ENCODE measurements around the gene CTDP1. TPM values are rescaled to one million over a fixed set of nuclear protein-coding genes. Genes with fewer than 3 reads are reported as not detected.

Gene CTDP1
- total RNA-seq, 1 experiment from 2014 or later, result 20.3 TPM

- H3K4me3 Mint-ChIP-seq (ENCODE audit: unreplicated experiment), result no peak overlapping the region
- no peak for TF ChIP-seq CTCF (IDR thresholded peaks at IDR 0.05; ENCODE audit: unreplicated experiment)
- no peak overlapping the region for H3K27ac Mint-ChIP-seq (ENCODE audit: low read depth, unreplicated experiment)
- ChIA-PET POLR2A (no interaction called here), CTCF (no interaction called here)
- H3K36me3 Mint-ChIP-seq (ENCODE audit: insufficient read depth, unreplicated experiment), result peaks cover 24% of the 10 kb centered on the region
- no TSS peak for BruUV-seq (replicated peaks)
- DNase-seq (ENCODE audit: unreplicated experiment), result no peak
- no peaks in the 10 kb centered on the region for H3K27me3 Mint-ChIP-seq (ENCODE audit: insufficient read depth, unreplicated experiment)
- intact Hi-C loops (cut with micrococcal nuclease), result no loop called here
- no peaks in the 10 kb centered on the region for H3K4me1 Mint-ChIP-seq (ENCODE audit: insufficient read depth, unreplicated experiment)
- no peaks in the 10 kb centered on the region for H3K9me3 Mint-ChIP-seq (ENCODE audit: unreplicated experiment)
Observed at GRCh38 chr18:79747156-79747845, 67.7 kb downstream of the CTDP1 start.

- CTCF ChIA-PET, result no interaction called here
Observed at GRCh38 chr18:79748321-79749180, 68.9 kb downstream of the CTDP1 start.

GRCh38 chr18:79749251-79750191 is 69.9 kb downstream of the CTDP1 start:
- Mint-ChIP-seq H3K27me3 (ENCODE audit: insufficient read depth, unreplicated experiment) (no peaks in the 10 kb centered on the region), H3K27ac (ENCODE audit: low read depth, unreplicated experiment) (no peak overlapping the region)

More at GRCh38 chr18:79748321-79749180, 68.9 kb downstream of the CTDP1 start:
- Mint-ChIP-seq H3K27ac (ENCODE audit: low read depth, unreplicated experiment) (no peak overlapping the region), H3K9me3 (ENCODE audit: unreplicated experiment) (no peaks in the 10 kb centered on the region), H3K4me3 (ENCODE audit: unreplicated experiment) (no peak overlapping the region), H3K27me3 (ENCODE audit: insufficient read depth, unreplicated experiment) (no peaks in the 10 kb centered on the region), H3K4me1 (ENCODE audit: insufficient read depth, unreplicated experiment) (no peaks in the 10 kb centered on the region), H3K36me3 (ENCODE audit: insufficient read depth, unreplicated experiment) (peaks cover 26% of the 10 kb centered on the region)
- no TSS peak for BruUV-seq (replicated peaks)
- no peak for DNase-seq (ENCODE audit: unreplicated experiment)
- POLR2A ChIA-PET, result no interaction called here
- intact Hi-C loops (cut with micrococcal nuclease), result no loop called here
- TF ChIP-seq CTCF (IDR thresholded peaks at IDR 0.05; ENCODE audit: unreplicated experiment), result no peak

More at GRCh38 chr18:79749251-79750191, 69.9 kb downstream of the CTDP1 start:
- Mint-ChIP-seq H3K9me3 (ENCODE audit: unreplicated experiment) (no peaks in the 10 kb centered on the region), H3K36me3 (ENCODE audit: insufficient read depth, unreplicated experiment) (peaks cover 33% of the 10 kb centered on the region), H3K4me1 (ENCODE audit: insufficient read depth, unreplicated experiment) (no peaks in the 10 kb centered on the region), H3K4me3 (ENCODE audit: unreplicated experiment) (no peak overlapping the region)
- intact Hi-C loops (cut with micrococcal nuclease), result no loop called here
- no peak for DNase-seq (ENCODE audit: unreplicated experiment)
- no peak for TF ChIP-seq CTCF (IDR thresholded peaks at IDR 0.05; ENCODE audit: unreplicated experiment)
- ChIA-PET CTCF (no interaction called here), POLR2A (no interaction called here)
- no TSS peak for BruUV-seq (replicated peaks)
